Stimulated activated CD4-positive, alpha-beta T cell treated with anti-CD3 and anti-CD28 coated beads, TNF-alpha, amount 100 ng/mL, for 4 hours (primary cell): ENCODE data around the gene SH2D1B.
"Not testable (repeated sequence)": the region's sequence is repeated elsewhere in the genome, so short reads cannot be mapped to it uniquely, and the experiment has no call there.

ENCODE experiments used
- DNase-seq, 3 experiments: peaks; one replicate each; pipeline ENCODE4 v3.0.0-alpha.2; 2020; ENCODE audit warnings: low read depth in 3 of 3

The SH2D1B gene, protein sequence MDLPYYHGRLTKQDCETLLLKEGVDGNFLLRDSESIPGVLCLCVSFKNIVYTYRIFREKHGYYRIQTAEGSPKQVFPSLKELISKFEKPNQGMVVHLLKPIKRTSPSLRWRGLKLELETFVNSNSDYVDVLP

DNA sequence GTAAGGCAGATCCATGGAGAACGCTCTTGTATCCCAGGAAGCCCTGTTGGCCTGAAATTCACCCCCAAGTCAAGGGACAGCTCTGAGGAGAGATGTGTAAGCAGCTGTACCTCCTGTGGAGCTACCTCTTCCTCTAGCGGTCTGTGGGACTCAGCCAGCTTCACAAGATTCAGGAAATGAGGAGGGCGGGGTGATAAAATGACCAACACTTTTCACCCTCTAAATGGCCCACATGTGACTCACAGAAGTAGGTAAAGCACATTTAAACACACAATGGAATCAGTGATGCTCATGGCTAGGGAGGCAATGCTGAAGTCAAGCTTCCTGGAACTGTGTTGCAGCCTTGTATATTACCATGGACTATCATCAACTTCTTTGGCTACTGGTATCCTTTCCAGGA, at the start of gene SH2D1B:
SH2D1B (minus strand) TSS at position 135 of the 400 bp plus-strand sequence; CDS start at position 15, 120 bp downstream.
- DNase-seq: no peak

DNA sequence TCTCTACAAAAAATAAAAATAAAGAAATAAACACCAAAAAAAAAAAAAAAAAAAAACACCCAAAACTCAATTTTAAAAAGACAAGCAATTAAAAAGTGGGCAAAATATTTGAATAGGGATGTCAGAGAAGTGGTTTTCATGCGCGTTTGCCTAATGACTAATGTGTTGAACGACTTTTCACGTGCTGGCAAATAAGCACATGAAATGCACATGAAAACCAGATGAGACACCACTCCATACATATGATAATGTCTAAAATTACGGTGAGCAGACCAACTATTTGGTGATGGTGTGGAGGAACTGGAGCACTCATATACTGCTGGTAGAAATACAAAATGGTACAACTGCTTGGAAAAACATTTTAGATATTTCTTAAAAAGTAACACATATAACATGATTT, 46.3 kb upstream of the SH2D1B start:
- no peak for DNase-seq

DNA sequence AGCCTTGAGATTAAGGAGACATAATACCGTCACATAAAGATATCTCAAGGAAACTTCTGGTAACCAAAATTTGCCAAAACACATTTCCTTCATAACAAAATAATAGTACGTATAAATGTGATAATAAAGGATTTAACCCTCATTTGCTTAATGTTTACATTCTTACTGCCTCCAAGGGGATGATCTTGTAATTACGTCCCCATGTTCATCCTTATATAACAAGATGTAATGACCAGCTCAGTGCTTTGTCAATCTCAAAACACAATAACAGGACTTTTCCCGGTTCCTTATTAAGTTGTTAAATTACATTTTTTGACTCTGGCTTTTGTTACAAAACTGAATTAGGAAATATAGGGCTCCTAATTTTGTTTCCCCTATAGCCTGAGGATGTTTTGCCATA, 44.4 kb upstream of the SH2D1B start:
- DNase-seq: no peak

DNA sequence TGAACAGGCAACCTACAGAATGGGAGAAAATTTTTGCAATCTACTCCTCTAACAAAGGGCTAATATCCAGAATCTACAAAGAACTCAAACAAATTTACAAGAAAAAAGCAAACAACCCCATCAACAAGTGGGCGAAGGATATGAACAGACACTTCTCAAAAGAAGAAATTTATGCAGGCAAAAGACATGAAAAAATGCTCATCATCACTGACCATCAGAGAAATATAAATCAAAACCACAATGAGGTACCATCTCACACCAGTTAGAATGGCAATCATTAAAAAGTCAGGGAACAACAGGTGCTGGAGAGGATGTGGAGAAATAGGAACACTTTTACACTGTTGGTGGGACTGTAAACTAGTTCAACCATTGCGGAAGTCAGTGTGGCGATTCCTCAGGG, 42.4 kb upstream of the SH2D1B start:
- DNase-seq: not testable (repeated sequence)

DNA sequence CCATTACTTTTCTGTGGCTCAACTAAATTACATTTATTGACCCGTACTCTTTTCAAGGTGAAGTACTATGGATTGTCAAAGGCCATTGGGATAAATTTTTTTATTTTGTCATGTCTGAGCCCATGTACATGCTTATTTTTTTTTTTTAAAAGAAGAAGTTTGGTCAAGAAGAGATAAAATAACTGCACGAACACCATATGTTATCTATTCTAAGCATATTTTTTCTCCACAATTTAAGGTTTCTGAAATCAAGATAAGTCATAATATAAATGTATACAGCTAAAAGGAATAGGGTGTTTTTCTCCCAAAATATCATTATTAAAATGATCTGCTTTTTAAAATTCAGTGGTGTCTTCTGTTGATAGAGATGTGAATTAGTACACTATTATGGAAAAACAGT, 35.0 kb upstream of the SH2D1B start:
- no peak for DNase-seq

DNA sequence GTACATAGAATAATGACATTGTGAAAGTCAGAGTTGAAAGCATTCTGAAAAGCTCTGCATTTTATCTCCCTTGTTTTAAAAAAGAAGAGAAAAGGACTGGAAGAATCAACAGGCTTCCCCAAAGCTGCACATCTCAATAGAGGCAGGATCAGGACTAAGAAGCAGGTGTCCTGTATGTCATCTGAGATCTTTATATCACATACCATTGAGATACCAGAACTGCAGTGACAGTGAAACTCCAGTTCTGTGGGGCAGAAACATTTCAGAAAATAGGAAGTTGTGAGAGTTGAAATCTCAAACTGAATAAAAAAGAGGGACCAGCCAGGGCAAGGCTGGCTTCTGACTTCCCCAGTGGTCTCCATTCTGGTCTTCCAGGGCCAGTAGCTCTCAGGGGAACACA, 33.0 kb upstream of the SH2D1B start:
- no peak for DNase-seq

DNA sequence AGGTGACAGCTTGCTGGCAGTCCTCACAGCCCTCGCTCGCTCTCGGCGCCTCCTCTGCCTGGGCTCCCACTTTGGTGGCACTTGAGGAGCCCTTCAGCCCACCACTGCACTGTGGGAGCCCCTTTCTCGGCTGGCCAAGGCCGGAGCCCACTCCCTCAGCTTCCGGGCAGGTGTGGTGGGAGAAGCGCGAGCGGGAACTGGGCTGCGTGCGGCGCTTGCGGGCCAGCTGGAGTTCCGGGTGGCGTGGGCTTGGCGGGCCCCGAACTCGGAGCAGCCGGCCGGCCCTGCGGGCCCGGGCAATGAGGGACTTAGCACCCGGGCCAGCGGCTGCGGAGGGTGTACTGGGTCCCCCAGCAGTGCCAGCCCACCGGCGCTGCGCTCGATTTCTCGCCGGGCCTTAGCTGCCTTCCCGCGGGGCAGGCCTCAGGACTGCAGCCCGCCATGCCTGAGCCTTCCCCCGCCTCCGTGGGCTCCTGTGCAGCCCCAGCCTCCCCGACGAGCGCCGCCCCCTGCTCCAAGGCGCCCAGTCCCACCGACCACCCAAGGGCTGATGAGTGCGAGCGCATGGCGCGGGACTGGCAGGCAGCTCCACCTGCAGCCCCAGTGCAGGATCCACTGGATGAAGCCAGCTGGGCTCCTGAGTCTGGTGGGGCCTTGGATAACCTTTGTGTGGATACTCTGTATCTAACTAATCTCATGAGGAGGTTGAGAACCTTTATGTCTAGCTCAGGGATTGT, 21.2 kb upstream of the SH2D1B start:
- DNase-seq: not testable (repeated sequence)

DNA sequence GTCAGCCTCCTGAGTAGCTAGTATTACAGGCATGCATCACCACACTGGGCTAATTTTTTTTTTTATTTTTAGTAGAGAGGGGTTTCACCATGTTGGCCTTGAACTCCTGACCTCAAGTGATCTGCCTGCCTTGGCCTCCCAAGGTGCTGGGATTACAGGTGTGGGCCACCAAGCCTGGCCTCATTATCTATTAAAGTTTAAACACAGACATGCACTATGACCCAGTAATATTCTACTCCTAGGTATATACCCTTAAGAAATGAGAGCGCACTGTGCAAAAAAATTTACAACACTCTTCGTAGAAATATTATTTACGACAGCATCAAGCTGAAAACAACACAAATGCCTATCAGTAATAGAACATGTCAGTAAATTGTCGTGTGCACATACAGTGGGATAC, 18.6 kb upstream of the SH2D1B start:
- DNase-seq: no peak

DNA sequence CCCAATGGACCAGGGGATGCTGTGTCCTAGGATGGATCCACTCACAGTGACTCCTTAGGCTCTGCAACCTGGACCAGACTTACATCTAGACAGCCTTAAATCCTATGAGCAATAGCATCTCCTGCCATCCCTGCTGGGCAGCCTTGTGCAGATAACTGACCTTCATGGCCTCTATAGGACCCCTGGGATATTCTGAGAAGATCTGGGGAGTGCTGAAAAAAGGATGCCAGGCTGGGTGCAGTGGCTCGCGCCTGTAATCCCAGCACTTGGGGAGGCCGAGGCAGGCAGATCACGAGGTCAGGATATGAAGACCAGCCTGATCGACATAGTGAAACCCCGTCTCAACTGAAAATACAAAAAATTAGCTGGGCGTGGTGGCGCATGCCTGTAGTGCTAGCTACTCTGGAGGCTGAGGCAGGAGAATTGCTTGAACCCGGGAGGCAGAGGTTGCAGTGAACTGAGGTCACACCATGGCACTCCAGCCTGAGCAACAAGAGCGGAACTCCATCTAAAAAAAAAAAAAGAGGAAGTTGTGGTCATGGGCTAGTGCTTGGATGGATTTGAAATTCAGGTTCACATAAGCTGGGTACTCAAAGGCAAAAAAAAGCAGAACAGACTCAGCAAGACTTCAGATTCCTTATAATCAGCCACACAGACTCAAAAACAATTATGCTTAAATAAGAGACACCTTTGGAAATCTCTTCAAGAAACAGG, 10.9 kb upstream of the SH2D1B start:
- no peak for DNase-seq

DNA sequence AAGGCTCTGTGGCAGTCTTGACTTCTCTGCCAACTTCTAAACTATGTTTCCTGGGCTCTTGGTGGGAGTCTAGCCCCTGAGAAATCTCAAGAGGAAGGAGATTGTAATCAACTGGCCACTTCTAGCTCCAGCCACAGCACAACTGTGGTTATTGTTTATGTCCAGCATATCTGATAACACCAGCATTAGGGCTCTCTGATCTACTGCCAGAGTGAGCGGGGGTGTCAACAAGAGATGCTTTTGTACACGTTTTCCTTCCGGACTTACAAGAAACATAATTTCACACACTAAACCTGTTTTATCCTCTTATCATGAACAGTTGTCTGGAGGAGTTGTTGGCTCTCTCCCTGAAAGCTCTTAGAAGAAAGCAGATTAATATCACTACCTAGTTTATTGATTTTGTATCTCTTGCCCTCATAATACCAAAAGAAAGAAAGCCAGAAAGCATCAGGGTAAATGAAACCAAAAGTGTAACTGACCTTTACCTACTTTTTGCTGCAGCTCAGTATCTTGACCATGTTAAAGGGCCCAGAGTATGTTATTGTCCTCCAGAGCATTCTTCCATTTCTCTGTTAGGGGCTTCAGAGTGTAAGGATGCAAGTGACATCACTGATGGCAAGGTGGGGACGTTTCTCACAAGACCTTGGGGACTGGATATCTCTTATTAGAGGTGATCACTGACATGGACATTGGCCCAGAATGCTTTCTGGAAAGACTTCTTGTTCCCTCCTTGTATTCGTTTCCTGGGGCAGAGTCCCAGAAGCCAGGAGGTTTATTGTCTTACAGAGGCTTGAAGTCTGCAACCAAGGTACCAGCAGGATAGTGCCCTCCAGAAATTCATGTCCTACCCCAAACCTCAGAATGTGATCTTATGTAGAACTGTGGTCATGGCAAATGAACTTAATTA, 9.6 kb upstream of the SH2D1B start:
- no peak for DNase-seq

DNA sequence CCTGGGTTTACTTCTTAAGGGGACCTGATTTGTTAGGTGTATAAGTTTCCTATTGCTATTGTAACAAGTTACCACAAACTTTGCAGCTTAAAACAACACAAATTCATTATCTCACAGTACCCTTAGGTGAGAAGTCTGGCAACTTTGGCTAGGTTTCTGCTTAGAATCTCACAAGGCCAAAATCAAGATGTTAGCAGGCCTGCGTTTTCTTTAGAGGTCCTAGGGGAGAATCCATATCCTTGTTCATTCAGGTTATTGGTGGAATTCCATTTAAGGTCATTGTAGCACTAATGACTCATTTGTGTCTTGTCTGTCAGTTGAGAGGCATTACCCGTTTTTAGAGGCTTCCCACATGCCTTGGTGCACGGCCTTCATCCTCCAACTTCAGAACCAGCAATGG, 8.2 kb upstream of the SH2D1B start:
- no peak for DNase-seq

DNA sequence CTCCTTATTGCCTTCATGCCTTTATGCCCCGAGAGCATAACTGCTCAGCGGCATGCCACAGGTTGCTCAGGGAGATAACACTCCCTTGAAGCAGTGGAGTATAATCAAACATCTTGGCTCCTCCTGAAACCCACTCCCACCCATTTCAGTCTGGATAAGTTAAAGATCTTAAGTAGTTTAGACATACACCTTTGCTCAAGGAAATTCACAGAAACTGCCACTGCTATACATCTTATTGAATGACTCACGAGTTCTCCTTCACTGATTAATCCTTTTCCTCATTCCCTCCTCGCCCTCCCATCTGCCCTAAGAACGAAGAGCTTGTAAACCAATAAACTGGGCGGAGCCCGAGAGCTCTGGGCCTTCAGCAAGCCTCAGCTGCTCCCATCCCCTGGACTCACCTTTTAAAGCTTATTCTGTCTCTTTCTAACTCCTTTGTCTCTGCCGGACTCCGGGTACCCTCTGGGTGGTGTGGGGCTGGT, 7.6 kb upstream of the SH2D1B start:
- not testable (repeated sequence) for DNase-seq

DNA sequence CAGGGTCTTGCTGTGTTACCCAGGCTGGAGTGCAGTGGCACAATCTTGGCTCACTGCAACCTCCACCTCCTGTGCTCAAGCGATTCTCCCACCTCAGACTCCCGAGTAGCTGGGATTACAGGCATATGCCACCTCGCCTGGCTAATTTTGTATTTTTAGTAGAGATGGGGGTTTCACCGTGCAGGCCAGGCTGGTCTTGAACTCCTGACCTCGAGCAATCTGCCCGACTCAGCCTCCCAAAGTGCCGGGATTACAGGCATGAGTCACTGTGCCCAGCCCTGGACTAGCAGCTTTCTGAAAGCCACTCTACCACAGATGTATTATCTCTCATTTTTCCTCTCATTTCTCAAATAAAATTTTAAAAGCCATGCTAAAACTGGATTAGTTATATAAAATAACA, 6.6 kb upstream of the SH2D1B start:
- not testable (repeated sequence) for DNase-seq

DNA sequence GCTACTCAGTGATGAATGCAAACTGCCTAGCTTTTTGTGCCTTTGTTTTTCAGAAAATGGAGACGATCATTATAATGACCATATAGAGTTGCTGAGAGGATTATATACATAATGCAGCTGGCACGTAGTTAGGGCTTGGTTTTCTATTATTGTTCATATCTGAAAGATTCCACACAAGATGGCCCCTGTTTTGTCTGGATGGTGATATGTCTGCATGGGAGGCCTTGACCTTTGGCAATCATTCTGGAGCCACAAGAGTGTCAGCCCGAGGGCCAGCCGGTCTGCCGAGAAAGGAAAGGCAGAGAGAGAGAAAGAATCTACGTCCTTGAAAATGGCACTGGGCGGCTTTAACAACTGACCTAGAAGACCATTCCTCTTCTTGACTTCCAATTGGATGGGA, 5.7 kb upstream of the SH2D1B start:
- DNase-seq: no peak

DNA sequence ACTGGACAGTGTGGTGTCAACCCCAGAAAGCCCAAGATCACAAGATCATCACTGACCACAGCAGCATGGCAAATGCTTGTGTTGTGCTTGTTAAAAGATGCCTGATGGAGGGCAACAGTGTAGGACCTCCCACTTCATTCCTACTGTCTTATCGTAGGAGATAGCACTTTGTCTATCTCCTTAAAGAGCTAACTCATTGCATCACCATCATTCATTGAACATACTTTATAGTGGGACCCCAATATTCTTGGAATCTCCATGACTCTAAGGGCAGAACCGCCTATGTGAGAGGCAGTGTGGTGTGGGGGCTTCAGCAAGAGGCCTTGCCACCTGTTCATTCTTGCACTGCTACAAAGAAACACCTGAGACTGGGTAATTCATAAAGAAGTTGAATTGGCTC, 5.0 kb upstream of the SH2D1B start:
- DNase-seq: no peak

DNA sequence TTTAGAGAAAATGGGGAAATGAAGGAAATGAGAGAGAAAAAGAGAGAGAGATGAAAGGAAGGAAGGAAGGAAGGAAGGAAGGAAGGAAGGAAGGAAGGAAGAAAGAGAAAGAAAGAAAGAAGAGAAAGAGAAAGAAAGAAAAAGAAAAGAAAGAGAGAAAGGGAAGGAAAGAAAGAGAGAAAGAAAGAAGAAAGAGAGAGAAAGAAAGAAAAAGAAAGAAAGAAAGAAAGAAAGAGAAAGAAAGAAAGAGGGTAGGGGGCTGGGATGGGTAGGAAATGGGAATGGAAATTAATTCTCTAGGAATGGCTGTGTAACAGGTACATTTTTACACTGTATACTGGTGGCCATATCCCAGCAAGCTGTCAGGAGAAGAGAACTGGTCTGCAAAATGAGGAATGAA, 4.3 kb upstream of the SH2D1B start:
- DNase-seq: no peak

DNA sequence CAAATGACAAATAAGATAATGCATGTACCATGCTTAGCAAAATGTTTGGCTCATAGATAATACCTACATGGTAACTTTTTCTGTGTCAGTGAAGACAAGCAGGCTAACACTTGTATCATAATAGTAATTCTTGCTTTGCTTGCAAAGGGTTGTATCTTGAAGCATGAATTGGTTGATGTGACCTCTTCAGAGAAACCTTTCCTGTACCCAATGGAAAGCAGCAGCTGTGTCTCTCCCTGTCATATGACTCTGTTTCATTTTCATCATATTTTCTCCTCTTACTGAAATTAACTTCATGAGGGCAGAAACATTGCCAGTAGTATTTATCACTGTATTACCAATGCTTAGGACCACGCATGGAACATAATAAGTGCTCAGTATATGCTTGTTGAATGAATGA, 4.4 kb downstream of the SH2D1B start:
- no peak for DNase-seq

DNA sequence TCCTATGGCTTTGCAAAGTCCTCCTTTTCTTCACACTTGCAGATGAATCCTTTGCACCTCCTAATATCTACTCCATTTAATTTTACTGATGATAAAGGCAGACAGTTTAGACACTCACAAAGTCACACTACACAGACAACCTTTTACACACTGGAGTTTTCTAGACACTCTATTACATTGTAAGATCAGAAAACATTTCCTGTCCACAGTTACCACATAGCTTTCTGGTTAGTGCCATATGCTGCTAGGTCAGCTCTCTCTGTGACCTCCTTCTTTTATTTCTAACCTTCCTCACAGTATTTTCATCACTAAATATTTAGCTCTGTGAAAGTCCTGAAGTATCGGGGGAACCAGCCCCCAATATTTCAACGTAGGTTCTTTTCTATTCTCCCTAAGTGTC, 5.1 kb downstream of the SH2D1B start:
- DNase-seq: no peak

DNA sequence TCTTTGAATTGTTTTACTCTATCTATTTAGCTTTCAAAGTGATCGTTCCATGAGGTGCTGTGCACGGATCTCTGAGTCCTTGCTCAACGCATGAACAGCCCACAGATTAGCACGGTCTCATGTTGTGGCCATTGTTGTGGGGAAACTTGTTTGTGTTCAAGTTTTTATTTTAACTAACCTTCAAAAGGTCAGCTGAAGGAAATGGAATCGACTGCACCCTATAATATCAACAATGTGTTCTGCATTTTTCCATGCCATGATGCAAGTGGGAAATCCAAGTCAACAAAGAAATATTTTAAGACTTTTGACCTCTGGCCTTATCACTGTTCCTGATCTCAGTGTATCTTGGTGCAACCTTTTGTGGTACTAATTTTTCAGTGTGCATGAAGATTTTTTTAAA, 6.1 kb downstream of the SH2D1B start:
- no peak for DNase-seq

DNA sequence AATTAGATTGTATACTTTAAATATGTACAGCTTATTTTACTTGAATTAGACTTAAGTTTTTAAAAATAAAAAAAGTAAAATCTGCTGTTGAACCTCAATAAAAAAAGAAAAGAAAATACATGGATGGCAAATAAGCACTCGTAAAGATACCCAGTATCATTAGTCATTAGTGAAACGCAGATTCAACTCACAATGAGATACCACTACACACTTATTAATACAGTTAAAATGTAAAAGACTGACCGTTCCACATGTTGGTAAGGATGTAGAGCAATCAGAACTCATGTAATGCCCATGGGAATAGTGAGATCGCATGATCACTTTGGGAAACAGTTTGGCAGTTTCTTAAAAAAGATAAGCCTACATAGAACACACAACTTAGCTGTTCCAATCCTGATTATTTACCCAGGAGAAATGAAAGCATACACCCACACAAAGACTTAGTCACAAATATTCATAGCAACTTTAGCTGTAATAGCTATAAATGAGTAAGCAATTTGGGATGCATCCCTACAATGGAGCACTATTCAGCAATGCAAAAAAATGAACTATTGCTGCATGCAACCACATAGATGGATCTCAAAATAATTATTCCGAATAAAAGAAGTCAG, 7.3 kb downstream of the SH2D1B start:
- DNase-seq: no peak

DNA sequence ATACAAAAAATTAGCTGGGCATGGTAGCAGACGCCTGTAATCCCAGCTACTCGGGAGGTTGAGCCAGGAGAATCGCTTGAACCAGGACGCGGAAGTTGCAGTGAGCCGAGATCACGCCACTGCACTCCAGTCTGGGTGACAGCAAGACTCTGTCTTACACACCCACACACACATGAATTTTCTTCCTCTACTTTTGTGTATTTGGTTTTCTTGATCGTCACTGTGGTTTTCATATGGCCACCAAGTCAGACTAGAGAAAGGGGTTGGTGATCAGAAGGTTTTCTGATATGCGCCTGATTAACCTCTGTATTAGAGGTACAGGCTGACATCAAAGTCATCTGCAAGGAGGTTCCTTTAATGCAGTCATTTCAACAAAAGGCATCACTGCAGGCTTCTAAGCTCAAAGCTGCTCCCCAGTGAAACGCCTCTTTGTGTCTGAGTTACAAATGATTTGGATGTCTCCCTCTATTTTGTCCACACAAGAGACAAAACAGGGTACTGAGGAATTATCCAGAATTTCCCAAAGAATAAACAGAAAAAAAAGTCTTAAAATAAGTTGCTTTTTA, 11.1 kb downstream of the SH2D1B start:
- DNase-seq: no peak
